ENCODE data around the gene SAMD3. TPM values are rescaled to one million over a fixed set of nuclear protein-coding genes. Genes with fewer than 3 reads are reported as not detected.

The SAMD3 gene
- total RNA-seq, 1 experiment from 2014 or later = not detected

- Mint-ChIP-seq H3K27ac (ENCODE audit: unreplicated experiment) (no peak overlapping the region), H3K27me3 (ENCODE audit: unreplicated experiment) (peaks cover 29% of the 10 kb centered on the region), H3K4me1 (ENCODE audit: low read depth, unreplicated experiment) (no peaks in the 10 kb centered on the region), H3K4me3 (ENCODE audit: low read depth, unreplicated experiment) (no peak overlapping the region), H3K36me3 (ENCODE audit: insufficient read depth, unreplicated experiment) (no peaks in the 10 kb centered on the region), H3K9me3 (ENCODE audit: low read depth, unreplicated experiment) (no peaks in the 10 kb centered on the region)
- intact Hi-C loops (cut with micrococcal nuclease; ENCODE audit: unreplicated experiment) = no loop called here
- DNase-seq = no peak
- BruUV-seq (replicated peaks) = no TSS peak
- CTCF ChIA-PET = no interaction called here
- TF ChIP-seq, protein P1, sequence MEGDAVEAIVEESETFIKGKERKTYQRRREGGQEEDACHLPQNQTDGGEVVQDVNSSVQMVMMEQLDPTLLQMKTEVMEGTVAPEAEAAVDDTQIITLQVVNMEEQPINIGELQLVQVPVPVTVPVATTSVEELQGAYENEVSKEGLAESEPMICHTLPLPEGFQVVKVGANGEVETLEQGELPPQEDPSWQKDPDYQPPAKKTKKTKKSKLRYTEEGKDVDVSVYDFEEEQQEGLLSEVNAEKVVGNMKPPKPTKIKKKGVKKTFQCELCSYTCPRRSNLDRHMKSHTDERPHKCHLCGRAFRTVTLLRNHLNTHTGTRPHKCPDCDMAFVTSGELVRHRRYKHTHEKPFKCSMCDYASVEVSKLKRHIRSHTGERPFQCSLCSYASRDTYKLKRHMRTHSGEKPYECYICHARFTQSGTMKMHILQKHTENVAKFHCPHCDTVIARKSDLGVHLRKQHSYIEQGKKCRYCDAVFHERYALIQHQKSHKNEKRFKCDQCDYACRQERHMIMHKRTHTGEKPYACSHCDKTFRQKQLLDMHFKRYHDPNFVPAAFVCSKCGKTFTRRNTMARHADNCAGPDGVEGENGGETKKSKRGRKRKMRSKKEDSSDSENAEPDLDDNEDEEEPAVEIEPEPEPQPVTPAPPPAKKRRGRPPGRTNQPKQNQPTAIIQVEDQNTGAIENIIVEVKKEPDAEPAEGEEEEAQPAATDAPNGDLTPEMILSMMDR (IDR thresholded peaks at IDR 0.05; ENCODE audit: unreplicated experiment) = no peak
Measured at GRCh38 chr6:130161683-130162404, 60.9 kb downstream of the SAMD3 start.

- intact Hi-C loops (cut with micrococcal nuclease; ENCODE audit: unreplicated experiment) = no loop called here
Measured at GRCh38 chr6:130159956-130160355, 62.8 kb downstream of the SAMD3 start.

DNA sequence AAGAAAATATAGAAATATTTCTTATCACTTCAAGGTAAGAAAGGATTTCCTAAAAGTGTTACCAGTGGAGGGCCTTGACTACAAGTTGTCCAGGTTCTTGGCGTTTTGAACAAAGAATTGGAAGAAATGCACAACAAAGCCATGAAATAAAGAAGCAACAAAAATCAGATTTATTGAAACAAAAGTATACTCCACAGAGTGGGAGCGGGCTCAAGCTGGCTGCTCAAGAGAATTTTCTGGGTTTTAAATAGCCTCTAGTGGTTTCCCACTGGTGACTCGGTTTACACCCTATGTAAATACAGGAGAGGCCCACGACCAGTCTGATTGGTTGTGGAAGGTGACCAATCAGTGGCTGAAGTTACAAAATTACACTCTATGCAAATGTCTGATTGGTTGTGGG, 64.2 kb downstream of the SAMD3 start:
- no peak for DNase-seq
- Mint-ChIP-seq H3K4me1 (ENCODE audit: low read depth, unreplicated experiment) (no peaks in the 10 kb centered on the region), H3K4me3 (ENCODE audit: low read depth, unreplicated experiment) (no peak overlapping the region), H3K27ac (ENCODE audit: unreplicated experiment) (no peak overlapping the region), H3K36me3 (ENCODE audit: insufficient read depth, unreplicated experiment) (no peaks in the 10 kb centered on the region), H3K9me3 (ENCODE audit: low read depth, unreplicated experiment) (no peaks in the 10 kb centered on the region), H3K27me3 (ENCODE audit: unreplicated experiment) (no peaks in the 10 kb centered on the region)
- TF ChIP-seq, protein P1 (IDR thresholded peaks at IDR 0.05; ENCODE audit: unreplicated experiment) = no peak
- no TSS peak for BruUV-seq (replicated peaks)
- CTCF ChIA-PET = no interaction called here
- intact Hi-C loops (cut with micrococcal nuclease; ENCODE audit: unreplicated experiment) = no loop called here

More at GRCh38 chr6:130159956-130160355, 62.8 kb downstream of the SAMD3 start:
- no TSS peak for BruUV-seq (replicated peaks)
- Mint-ChIP-seq H3K4me3 (ENCODE audit: low read depth, unreplicated experiment) (no peak overlapping the region), H3K36me3 (ENCODE audit: insufficient read depth, unreplicated experiment) (no peaks in the 10 kb centered on the region), H3K27me3 (ENCODE audit: unreplicated experiment) (peaks cover 10% of the 10 kb centered on the region), H3K9me3 (ENCODE audit: low read depth, unreplicated experiment) (no peaks in the 10 kb centered on the region), H3K27ac (ENCODE audit: unreplicated experiment) (no peak overlapping the region), H3K4me1 (ENCODE audit: low read depth, unreplicated experiment) (no peaks in the 10 kb centered on the region)
- TF ChIP-seq, protein P1 (IDR thresholded peaks at IDR 0.05; ENCODE audit: unreplicated experiment) = no peak
- CTCF ChIA-PET = no interaction called here
- no peak for DNase-seq

GRCh38 chr6:130158056-130158455, 64.7 kb downstream of the SAMD3 start:
- DNase-seq = no peak
- no peak overlapping the region for H3K27ac Mint-ChIP-seq (ENCODE audit: unreplicated experiment)
- no peaks in the 10 kb centered on the region for H3K27me3 Mint-ChIP-seq (ENCODE audit: unreplicated experiment)
- no peaks in the 10 kb centered on the region for H3K4me1 Mint-ChIP-seq (ENCODE audit: low read depth, unreplicated experiment)
- no TSS peak for BruUV-seq (replicated peaks)
- H3K9me3 Mint-ChIP-seq (ENCODE audit: low read depth, unreplicated experiment) = no peaks in the 10 kb centered on the region
- CTCF ChIA-PET = no interaction called here
- no peak overlapping the region for H3K4me3 Mint-ChIP-seq (ENCODE audit: low read depth, unreplicated experiment)
- TF ChIP-seq, protein P1 (IDR thresholded peaks at IDR 0.05; ENCODE audit: unreplicated experiment) = no peak
- H3K36me3 Mint-ChIP-seq (ENCODE audit: insufficient read depth, unreplicated experiment) = no peaks in the 10 kb centered on the region
- intact Hi-C loops (cut with micrococcal nuclease; ENCODE audit: unreplicated experiment) = no loop called here
